WERI-Rb-1 (cell line): Measurements from ENCODE around the gene HOXC12.

Experiments used
- DNase-seq: peaks from one replicate; pipeline ENCODE4 v3.0.0-alpha.2; 2020
- H3K27ac ChIP-seq: fragments of 250-450 bp; sonication (Bioruptor Pico); 2 replicates; pipeline ENCODE4 v1.5.1; 2020; ENCODE audit warnings: mild to moderate bottlenecking, moderate library complexity
- H3K27me3 ChIP-seq: fragments of 250-450 bp; sonication (Bioruptor Pico); 2 replicates; pipeline ENCODE4 v1.5.1; 2021; ENCODE audit warnings: mild to moderate bottlenecking, low read depth, moderate library complexity; ENCODE audit not compliant: insufficient read depth, severe bottlenecking
- H3K36me3 ChIP-seq: fragments of 250-450 bp; sonication (Bioruptor Pico); 2 replicates; pipeline ENCODE4 v1.5.1; 2020; ENCODE audit warnings: mild to moderate bottlenecking, moderate library complexity
- H3K4me3 ChIP-seq: 2 replicates; pipeline ENCODE4 v1.5.1; 2011; ENCODE audit warnings: low read depth, mild to moderate bottlenecking, control low read depth, low read length
- H3K9me3 ChIP-seq: fragments of 250-450 bp; sonication (Bioruptor Pico); 2 replicates; pipeline ENCODE4 v1.5.1; 2021; ENCODE audit warnings: mild to moderate bottlenecking, moderate library complexity; ENCODE audit not compliant: severe bottlenecking
- CTCF ChIP-seq: IDR thresholded peaks from 2 replicates; pipeline ENCODE4 v1.5.1; 2011; ENCODE audit warnings: low read depth, mild to moderate bottlenecking, control low read depth, inconsistent platforms, low read length

The HOXC12 gene

GRCh38 chr12:53944209-53944608 is 10.5 kb upstream of the HOXC12 start:
- Histone ChIP-seq H3K4me3 (no peak overlapping the region), H3K36me3 (no peaks in the 10 kb centered on the region), H3K27me3 (peaks cover 37% of the 10 kb centered on the region), H3K27ac (no peak overlapping the region), H3K9me3 (no peaks in the 10 kb centered on the region)
- no peak for TF ChIP-seq CTCF
- no peak for DNase-seq

GRCh38 chr12:53944907-53945847 is 9.5 kb upstream of the HOXC12 start:
- H3K36me3 ChIP-seq = no peaks in the 10 kb centered on the region
- H3K9me3 ChIP-seq = no peaks in the 10 kb centered on the region
- peaks cover 37% of the 10 kb centered on the region for H3K27me3 ChIP-seq
- TF ChIP-seq CTCF = no peak
- H3K27ac ChIP-seq = no peak overlapping the region
- DNase-seq = no peak
- H3K4me3 ChIP-seq = no peak overlapping the region

- Histone ChIP-seq H3K9me3 (no peaks in the 10 kb centered on the region), H3K4me3 (no peak overlapping the region), H3K27me3 (peaks cover 52% of the 10 kb centered on the region), H3K36me3 (no peaks in the 10 kb centered on the region), H3K27ac (no peak overlapping the region)
- TF ChIP-seq CTCF = no peak
- no peak for DNase-seq
Measured at GRCh38 chr12:53947743-53948142, 7.0 kb upstream of the HOXC12 start.

GRCh38 chr12:53948650-53949593 is 5.8 kb upstream of the HOXC12 start:
- no peaks in the 10 kb centered on the region for H3K9me3 ChIP-seq
- H3K36me3 ChIP-seq = no peaks in the 10 kb centered on the region
- H3K4me3 ChIP-seq = no peak overlapping the region
- peak; percentile 36 for TF ChIP-seq CTCF
- H3K27ac ChIP-seq = no peak overlapping the region
- H3K27me3 ChIP-seq = peaks cover 55% of the 10 kb centered on the region
- no peak for DNase-seq

GRCh38 chr12:53949631-53950436 is 4.9 kb upstream of the HOXC12 start:
- H3K27me3 ChIP-seq = peaks cover 56% of the 10 kb centered on the region
- TF ChIP-seq CTCF = no peak
- no peak overlapping the region for H3K4me3 ChIP-seq
- H3K27ac ChIP-seq = no peak overlapping the region
- DNase-seq = no peak
- no peaks in the 10 kb centered on the region for H3K36me3 ChIP-seq
- H3K9me3 ChIP-seq = no peaks in the 10 kb centered on the region
